Fibroblast of peridontal ligament (primary cell): ENCODE data around the gene TADA2A.

ENCODE experiments used
- DNase-seq: peaks from one replicate; pipeline ENCODE4 v3.0.0-alpha.2; 2010; ENCODE audit errors: extremely low read depth

TADA2A gene

GRCh38 chr17:37527249-37527851 is 120.7 kb downstream of the TADA2A start:
- DNase-seq, result peak; percentile 72
